SU-DHL-6 (cell line): ENCODE measurements around the gene DRAM2.

Experiments
- H2AFZ ChIP-seq: fragments of 200-600 bp; sonication (generic); 2 replicates; pipeline ENCODE4 v1.6.1; 2014; ENCODE audit warnings: low read depth, mild to moderate bottlenecking, moderate library complexity, mixed read lengths, antibody characterized with exemption, low read length; ENCODE audit not compliant: severe bottlenecking
- H3F3A ChIP-seq: fragments of 200-600 bp; shearing (Covaris generic); 2 replicates; pipeline ENCODE4 v1.6.0; 2016; ENCODE audit warnings: antibody characterized with exemption, mild to moderate bottlenecking; ENCODE audit not compliant: insufficient read depth
- H3K27ac ChIP-seq: fragments of 200-600 bp; sonication (generic); 2 replicates; pipeline ENCODE4 v1.5.1; 2016; ENCODE audit warnings: low read depth, mild to moderate bottlenecking, low read length, moderate library complexity, mixed read lengths
- H3K27me3 ChIP-seq: fragments of 200-600 bp; sonication (generic), shearing (Covaris generic); 2 replicates; pipeline ENCODE4 v1.6.0; 2014; ENCODE audit warnings: mild to moderate bottlenecking, low read length
- H3K36me3 ChIP-seq: fragments of 200-600 bp; sonication (generic); 2 replicates; pipeline ENCODE4 v1.6.1; 2014; ENCODE audit warnings: mild to moderate bottlenecking, low read length, mixed read lengths
- H3K4me2 ChIP-seq: fragments of 300-600, 200-600 bp; shearing (Covaris generic), sonication (generic); 2 replicates; pipeline ENCODE4 v1.6.0; 2014; ENCODE audit warnings: low read length, low read depth, mild to moderate bottlenecking; ENCODE audit not compliant: poor library complexity, severe bottlenecking
- H3K4me3 ChIP-seq: fragments of 200-600 bp; sonication (generic); 2 replicates; pipeline ENCODE4 v1.5.1; 2014; ENCODE audit warnings: antibody characterized with exemption, low read length, mild to moderate bottlenecking, mixed read lengths; ENCODE audit not compliant: insufficient read depth, poor library complexity, severe bottlenecking
- H3K79me2 ChIP-seq: fragments of 200-600 bp; sonication (generic); 2 replicates; pipeline ENCODE4 v1.6.1; 2014; ENCODE audit warnings: mild to moderate bottlenecking, low read length, moderate library complexity; ENCODE audit not compliant: insufficient read depth
- H3K9ac ChIP-seq: fragments of 200-600 bp; sonication (generic); 2 replicates; pipeline ENCODE4 v1.7.0; 2014; ENCODE audit warnings: mild to moderate bottlenecking, low read length
- H3K9me2 ChIP-seq: fragments of 200-600 bp; sonication (generic); replicated peaks from 2 replicates; pipeline ENCODE4 v1.6.1; 2014; ENCODE audit warnings: low read length; ENCODE audit not compliant: insufficient read depth
- H3K9me3 ChIP-seq: fragments of 200-600 bp; sonication (generic); 2 replicates; pipeline ENCODE4 v1.6.1; 2014; ENCODE audit warnings: low read length, mixed read lengths; ENCODE audit not compliant: insufficient read depth
- H4K20me1 ChIP-seq: fragments of 200-600 bp; sonication (generic); 2 replicates; pipeline ENCODE4 v1.6.1; 2014; ENCODE audit warnings: low read depth, mild to moderate bottlenecking, antibody characterized with exemption, low read length, moderate library complexity, mixed read lengths
- EZH2phosphoT487 ChIP-seq: fragments of 200-600 bp; sonication (generic), shearing (Covaris generic); conservative IDR thresholded peaks from 2 replicates; pipeline ENCODE4 v1.6.1; 2018; ENCODE audit warnings: mild to moderate bottlenecking, antibody characterized with exemption, low read length, moderate library complexity, mixed read lengths
- TF ChIP-seq, protein P1 (sequence below): fragments of 200-600 bp; sonication (generic); IDR thresholded peaks from one replicate; pipeline ENCODE4 v1.5.1; 2017; ENCODE audit warnings: antibody characterized with exemption, mild to moderate bottlenecking, low read length, moderate library complexity; ENCODE audit not compliant: insufficient read depth, poor library complexity, severe bottlenecking

DRAM2 gene

DNA sequence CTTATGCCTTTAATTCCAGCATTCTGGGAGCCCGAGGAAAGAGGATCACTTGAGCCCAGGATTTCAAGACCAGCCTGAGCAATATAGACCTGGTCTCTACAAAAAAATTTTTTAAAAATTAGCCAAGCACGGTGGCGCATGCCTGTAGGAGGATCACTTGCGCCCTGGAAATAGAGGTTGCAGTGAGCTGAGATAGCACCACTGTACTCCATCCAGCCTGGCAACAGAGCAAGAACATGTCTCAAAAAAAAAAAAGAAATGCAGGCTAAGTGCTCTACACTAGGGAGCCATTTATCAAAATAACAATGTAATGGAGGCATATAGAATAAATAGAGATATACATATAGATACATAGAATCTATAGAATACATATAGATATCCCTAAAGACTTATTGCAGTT is 23.5 kb upstream of the DRAM2 start:
- Histone ChIP-seq H3K4me2 (no peak overlapping the region), H3K9ac (no peak overlapping the region), H3K9me3 (no peaks in the 10 kb centered on the region), H4K20me1 (peaks cover 14% of the 10 kb centered on the region), H3K36me3 (peaks cover 74% of the 10 kb centered on the region), H2AFZ (no peak overlapping the region), H3K79me2 (peaks cover 82% of the 10 kb centered on the region), H3K9me2 (no peaks in the 10 kb centered on the region), H3K27me3 (no peaks in the 10 kb centered on the region), H3K4me3 (no peak overlapping the region), H3K27ac (no peak overlapping the region), H3F3A (peaks cover 17% of the 10 kb centered on the region)
- TF ChIP-seq EZH2phosphoT487 = no peak
- TF ChIP-seq, protein P1, sequence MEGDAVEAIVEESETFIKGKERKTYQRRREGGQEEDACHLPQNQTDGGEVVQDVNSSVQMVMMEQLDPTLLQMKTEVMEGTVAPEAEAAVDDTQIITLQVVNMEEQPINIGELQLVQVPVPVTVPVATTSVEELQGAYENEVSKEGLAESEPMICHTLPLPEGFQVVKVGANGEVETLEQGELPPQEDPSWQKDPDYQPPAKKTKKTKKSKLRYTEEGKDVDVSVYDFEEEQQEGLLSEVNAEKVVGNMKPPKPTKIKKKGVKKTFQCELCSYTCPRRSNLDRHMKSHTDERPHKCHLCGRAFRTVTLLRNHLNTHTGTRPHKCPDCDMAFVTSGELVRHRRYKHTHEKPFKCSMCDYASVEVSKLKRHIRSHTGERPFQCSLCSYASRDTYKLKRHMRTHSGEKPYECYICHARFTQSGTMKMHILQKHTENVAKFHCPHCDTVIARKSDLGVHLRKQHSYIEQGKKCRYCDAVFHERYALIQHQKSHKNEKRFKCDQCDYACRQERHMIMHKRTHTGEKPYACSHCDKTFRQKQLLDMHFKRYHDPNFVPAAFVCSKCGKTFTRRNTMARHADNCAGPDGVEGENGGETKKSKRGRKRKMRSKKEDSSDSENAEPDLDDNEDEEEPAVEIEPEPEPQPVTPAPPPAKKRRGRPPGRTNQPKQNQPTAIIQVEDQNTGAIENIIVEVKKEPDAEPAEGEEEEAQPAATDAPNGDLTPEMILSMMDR = no peak

DNA sequence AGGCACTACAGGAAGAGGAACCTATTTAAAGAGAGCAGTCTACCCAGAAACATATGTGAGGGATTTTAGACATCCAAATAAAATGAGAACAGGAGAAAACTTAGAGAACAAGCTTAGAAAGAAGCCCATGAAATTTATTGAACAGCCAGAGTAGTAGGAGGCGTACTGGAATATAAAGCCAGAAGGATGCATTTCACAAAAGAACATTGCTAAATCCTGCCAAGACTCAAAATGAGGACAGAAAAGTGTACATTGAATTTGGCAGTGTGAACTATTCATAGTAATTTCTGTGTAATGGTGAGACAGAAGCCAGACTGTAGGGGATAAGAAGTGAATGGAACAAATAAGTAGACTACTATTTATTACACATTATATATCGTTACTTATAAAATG is 22.6 kb upstream of the DRAM2 start:
- Histone ChIP-seq H3K9me2 (no peaks in the 10 kb centered on the region), H3K4me3 (no peak overlapping the region), H3K27ac (no peak overlapping the region), H4K20me1 (peaks cover 18% of the 10 kb centered on the region), H3K79me2 (peaks cover 80% of the 10 kb centered on the region), H3K9me3 (no peaks in the 10 kb centered on the region), H3K4me2 (no peak overlapping the region), H2AFZ (no peak overlapping the region), H3K36me3 (peaks cover 69% of the 10 kb centered on the region), H3F3A (peaks cover 12% of the 10 kb centered on the region), H3K9ac (no peak overlapping the region), H3K27me3 (no peaks in the 10 kb centered on the region)
- TF ChIP-seq EZH2phosphoT487 = no peak
- TF ChIP-seq, protein P1 = no peak

DNA sequence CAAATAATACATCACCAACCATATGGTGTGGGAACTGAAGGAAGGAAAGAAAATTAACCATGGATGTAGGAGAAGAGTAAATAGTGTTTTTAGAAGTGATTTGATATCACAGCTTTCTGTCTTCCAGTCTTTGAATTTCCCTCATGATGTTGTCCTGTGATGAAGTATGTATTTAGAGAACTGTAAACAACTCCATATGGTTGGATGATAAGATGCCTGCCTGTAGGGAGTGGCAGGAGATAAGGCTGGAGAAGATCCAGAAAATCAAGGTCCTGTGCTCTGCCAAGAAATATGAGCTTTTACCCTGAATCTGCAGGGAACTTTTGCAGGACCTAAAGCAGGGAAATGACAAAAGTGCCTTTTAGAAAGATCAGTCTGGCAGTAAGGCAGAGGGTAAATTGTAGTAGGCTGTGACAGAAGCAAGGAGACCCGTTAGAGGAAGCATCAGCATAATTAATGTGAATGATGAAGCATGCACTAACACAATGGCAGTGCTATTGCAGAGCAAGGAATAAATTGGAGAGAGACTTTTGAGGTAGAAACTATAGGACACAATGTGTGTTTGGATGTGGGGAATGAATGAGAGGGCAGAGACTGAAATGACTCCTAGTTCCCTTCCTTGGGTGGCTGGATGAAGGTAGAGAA is 22.1 kb upstream of the DRAM2 start:
- Histone ChIP-seq H3K9ac (no peak overlapping the region), H3K79me2 (peaks cover 82% of the 10 kb centered on the region), H3K27ac (no peak overlapping the region), H3K4me3 (no peak overlapping the region), H3F3A (peaks cover 9% of the 10 kb centered on the region), H2AFZ (no peak overlapping the region), H3K27me3 (no peaks in the 10 kb centered on the region), H3K36me3 (peaks cover 69% of the 10 kb centered on the region), H4K20me1 (peaks cover 21% of the 10 kb centered on the region), H3K9me2 (no peaks in the 10 kb centered on the region), H3K9me3 (no peaks in the 10 kb centered on the region), H3K4me2 (no peak overlapping the region)
- TF ChIP-seq EZH2phosphoT487 = no peak
- TF ChIP-seq, protein P1 = no peak
